Measurements from ENCODE around the gene AKAP6. TPM values are rescaled to one million over a fixed set of nuclear protein-coding genes. Genes with fewer than 3 reads are reported as not detected.

Gene AKAP6
- total RNA-seq, 2 experiments from 2014 or later, result 1.1 to 1.4 TPM

GRCh38 chr14:32468955-32469354 is 139.9 kb downstream of the AKAP6 start:
- no peak for DNase-seq
- POLR2A ChIA-PET, result no interaction called here
- no peaks in the 10 kb centered on the region for H3K9me3 Mint-ChIP-seq
- no peak overlapping the region for H3K27ac Mint-ChIP-seq
- H3K4me1 Mint-ChIP-seq, result peaks cover 4% of the 10 kb centered on the region
- peaks cover 13% of the 10 kb centered on the region for H3K27me3 Mint-ChIP-seq
- H3K4me3 Mint-ChIP-seq, result no peak overlapping the region
- H3K36me3 Mint-ChIP-seq (ENCODE audit: low read depth), result no peaks in the 10 kb centered on the region
- CTCF ChIA-PET, result interaction anchor here (1.5 kb wide), 1 partner anchor 395 kb away, joined by 3 read pairs; no protein-coding TSS in a partner anchor

GRCh38 chr14:32469388-32470160 is 140.5 kb downstream of the AKAP6 start:
- Mint-ChIP-seq H3K36me3 (ENCODE audit: low read depth) (no peaks in the 10 kb centered on the region), H3K4me3 (no peak overlapping the region), H3K27ac (no peak overlapping the region), H3K9me3 (no peaks in the 10 kb centered on the region), H3K27me3 (peaks cover 13% of the 10 kb centered on the region), H3K4me1 (peaks cover 4% of the 10 kb centered on the region)
- ChIA-PET CTCF (interaction anchor here (1.5 kb wide), 2 partner anchors 216 to 396 kb away, joined by 3 read pairs; no protein-coding TSS in a partner anchor), POLR2A (no interaction called here)
- DNase-seq, result no peak

- ChIA-PET POLR2A (no interaction called here), CTCF (interaction anchor here (1.5 kb wide), 2 partner anchors 217 to 396 kb away, joined by 3 read pairs; no protein-coding TSS in a partner anchor)
- no peak overlapping the region for H3K4me3 Mint-ChIP-seq
Observed at GRCh38 chr14:32470161-32470715, 141.1 kb downstream of the AKAP6 start.

GRCh38 chr14:32471181-32471580 is 142.1 kb downstream of the AKAP6 start:
- H3K4me1 Mint-ChIP-seq, result peaks cover 4% of the 10 kb centered on the region
- no peak overlapping the region for H3K27ac Mint-ChIP-seq
- no peak overlapping the region for H3K4me3 Mint-ChIP-seq
- ChIA-PET POLR2A (no interaction called here), CTCF (no interaction called here)
- no peak for DNase-seq
- no peaks in the 10 kb centered on the region for H3K36me3 Mint-ChIP-seq (ENCODE audit: low read depth)
- no peaks in the 10 kb centered on the region for H3K9me3 Mint-ChIP-seq
- peaks cover 7% of the 10 kb centered on the region for H3K27me3 Mint-ChIP-seq

More at GRCh38 chr14:32470161-32470715, 141.1 kb downstream of the AKAP6 start:
- H3K27ac Mint-ChIP-seq, result no peak overlapping the region
- H3K9me3 Mint-ChIP-seq, result no peaks in the 10 kb centered on the region
- H3K27me3 Mint-ChIP-seq, result peaks cover 11% of the 10 kb centered on the region
- no peaks in the 10 kb centered on the region for H3K36me3 Mint-ChIP-seq (ENCODE audit: low read depth)
- no peak for DNase-seq
- peaks cover 4% of the 10 kb centered on the region for H3K4me1 Mint-ChIP-seq

DNA sequence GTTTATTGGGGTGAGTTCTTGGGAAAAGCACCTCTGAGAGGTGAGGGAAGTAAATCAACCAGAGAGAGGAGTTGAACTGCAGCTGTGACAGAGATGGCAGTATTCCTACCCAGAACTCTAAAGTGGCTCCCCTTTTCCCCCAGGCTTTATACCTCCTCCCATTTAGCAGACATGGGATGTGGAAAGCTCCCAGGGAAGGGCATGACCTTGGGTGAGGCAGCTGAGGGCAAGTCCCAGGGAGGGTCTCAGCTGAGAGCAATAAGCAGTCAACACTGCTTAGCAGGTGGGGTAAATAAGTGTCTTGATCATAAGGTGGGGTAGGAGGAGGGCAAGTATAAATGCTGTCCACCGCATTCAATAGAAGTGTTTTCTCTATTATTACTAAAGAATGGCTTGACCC is 143.0 kb downstream of the AKAP6 start:
- H3K27me3 Mint-ChIP-seq, result peaks cover 7% of the 10 kb centered on the region
- DNase-seq, result no peak
- H3K9me3 Mint-ChIP-seq, result no peaks in the 10 kb centered on the region
- ChIA-PET POLR2A (no interaction called here), CTCF (no interaction called here)
- no peaks in the 10 kb centered on the region for H3K36me3 Mint-ChIP-seq (ENCODE audit: low read depth)
- no peak overlapping the region for H3K4me3 Mint-ChIP-seq
- no peak overlapping the region for H3K27ac Mint-ChIP-seq
- H3K4me1 Mint-ChIP-seq, result peaks cover 4% of the 10 kb centered on the region

- DNase-seq, result no peak
- H3K4me1 Mint-ChIP-seq, result peaks cover 4% of the 10 kb centered on the region
- CTCF ChIA-PET, result no interaction called here
- no peak overlapping the region for H3K4me3 Mint-ChIP-seq
- POLR2A ChIA-PET, result no interaction called here
- no peaks in the 10 kb centered on the region for H3K36me3 Mint-ChIP-seq (ENCODE audit: low read depth)
- H3K9me3 Mint-ChIP-seq, result no peaks in the 10 kb centered on the region
- peaks cover 7% of the 10 kb centered on the region for H3K27me3 Mint-ChIP-seq
- H3K27ac Mint-ChIP-seq, result no peak overlapping the region
Observed at GRCh38 chr14:32472512-32473463, 143.7 kb downstream of the AKAP6 start.

GRCh38 chr14:32473464-32473855 is 144.4 kb downstream of the AKAP6 start:
- CTCF ChIA-PET, result no interaction called here
- H3K27ac Mint-ChIP-seq, result no peak overlapping the region
- H3K4me1 Mint-ChIP-seq, result peaks cover 4% of the 10 kb centered on the region
- H3K36me3 Mint-ChIP-seq (ENCODE audit: low read depth), result no peaks in the 10 kb centered on the region
- H3K9me3 Mint-ChIP-seq, result no peaks in the 10 kb centered on the region
- DNase-seq, result no peak
- no peak overlapping the region for H3K4me3 Mint-ChIP-seq
- POLR2A ChIA-PET, result no interaction called here
- H3K27me3 Mint-ChIP-seq, result peaks cover 7% of the 10 kb centered on the region

- H3K36me3 Mint-ChIP-seq (ENCODE audit: low read depth), result no peaks in the 10 kb centered on the region
- no peak overlapping the region for H3K4me3 Mint-ChIP-seq
- H3K27me3 Mint-ChIP-seq, result peaks cover 7% of the 10 kb centered on the region
- ChIA-PET CTCF (interaction anchor here (0.5 kb wide), 1 partner anchor 1551 kb away, joined by 5 read pairs; no protein-coding TSS in a partner anchor), POLR2A (no interaction called here)
- no peaks in the 10 kb centered on the region for H3K9me3 Mint-ChIP-seq
- no peak overlapping the region for H3K27ac Mint-ChIP-seq
- H3K4me1 Mint-ChIP-seq, result peaks cover 4% of the 10 kb centered on the region
- no peak for DNase-seq
Observed at GRCh38 chr14:32474478-32475195, 145.5 kb downstream of the AKAP6 start.

- no peak overlapping the region for H3K27ac Mint-ChIP-seq
- POLR2A ChIA-PET, result no interaction called here
- CTCF ChIA-PET, result no interaction called here
- DNase-seq, result no peak
- no peak overlapping the region for H3K4me3 Mint-ChIP-seq
- peaks cover 4% of the 10 kb centered on the region for H3K4me1 Mint-ChIP-seq
- no peaks in the 10 kb centered on the region for H3K9me3 Mint-ChIP-seq
- H3K36me3 Mint-ChIP-seq (ENCODE audit: low read depth), result no peaks in the 10 kb centered on the region
- peaks cover 4% of the 10 kb centered on the region for H3K27me3 Mint-ChIP-seq
Observed at GRCh38 chr14:32476532-32476931, 147.4 kb downstream of the AKAP6 start.

GRCh38 chr14:32477396-32477795 is 148.3 kb downstream of the AKAP6 start:
- no peaks in the 10 kb centered on the region for H3K9me3 Mint-ChIP-seq
- no peaks in the 10 kb centered on the region for H3K27me3 Mint-ChIP-seq
- peaks cover 4% of the 10 kb centered on the region for H3K4me1 Mint-ChIP-seq
- no peaks in the 10 kb centered on the region for H3K36me3 Mint-ChIP-seq (ENCODE audit: low read depth)
- DNase-seq, result no peak
- ChIA-PET CTCF (no interaction called here), POLR2A (no interaction called here)
- H3K27ac Mint-ChIP-seq, result no peak overlapping the region
- H3K4me3 Mint-ChIP-seq, result no peak overlapping the region

DNA sequence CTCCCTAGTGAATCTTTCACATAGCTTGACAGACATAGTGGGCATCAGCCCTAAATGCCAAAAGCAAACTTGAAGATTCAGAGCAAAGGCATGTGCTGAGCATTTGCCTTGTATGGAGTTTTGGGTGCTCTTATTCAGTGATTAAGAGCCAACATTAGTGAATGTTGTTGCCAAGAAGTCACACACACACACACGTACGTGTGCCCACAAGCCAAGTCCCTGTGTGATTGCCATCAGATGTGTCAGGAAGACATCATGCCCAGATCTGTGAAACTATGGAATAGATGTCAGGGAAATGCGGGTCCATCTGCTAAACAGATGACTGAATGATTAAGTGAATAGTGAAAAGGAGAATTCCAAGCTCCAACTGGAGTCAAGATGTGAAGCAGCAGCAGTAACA is 149.0 kb downstream of the AKAP6 start:
- no peak overlapping the region for H3K27ac Mint-ChIP-seq
- CTCF ChIA-PET, result no interaction called here
- no peaks in the 10 kb centered on the region for H3K9me3 Mint-ChIP-seq
- H3K4me3 Mint-ChIP-seq, result no peak overlapping the region
- no peaks in the 10 kb centered on the region for H3K36me3 Mint-ChIP-seq (ENCODE audit: low read depth)
- no peaks in the 10 kb centered on the region for H3K27me3 Mint-ChIP-seq
- peaks cover 4% of the 10 kb centered on the region for H3K4me1 Mint-ChIP-seq
- no peak for DNase-seq
- POLR2A ChIA-PET, result no interaction called here

GRCh38 chr14:32480337-32480736 is 151.2 kb downstream of the AKAP6 start:
- Mint-ChIP-seq H3K27me3 (no peaks in the 10 kb centered on the region), H3K4me3 (no peak overlapping the region), H3K36me3 (ENCODE audit: low read depth) (no peaks in the 10 kb centered on the region), H3K27ac (no peak overlapping the region), H3K4me1 (no peaks in the 10 kb centered on the region), H3K9me3 (no peaks in the 10 kb centered on the region)
- CTCF ChIA-PET, result no interaction called here
- POLR2A ChIA-PET, result no interaction called here
- DNase-seq, result no peak

- H3K27ac Mint-ChIP-seq, result no peak overlapping the region
- no peak overlapping the region for H3K4me3 Mint-ChIP-seq
- CTCF ChIA-PET, result no interaction called here
- no peaks in the 10 kb centered on the region for H3K36me3 Mint-ChIP-seq (ENCODE audit: low read depth)
- H3K27me3 Mint-ChIP-seq, result no peaks in the 10 kb centered on the region
- POLR2A ChIA-PET, result no interaction called here
- H3K9me3 Mint-ChIP-seq, result no peaks in the 10 kb centered on the region
- no peak for DNase-seq
- no peaks in the 10 kb centered on the region for H3K4me1 Mint-ChIP-seq
Observed at GRCh38 chr14:32481707-32482106, 152.6 kb downstream of the AKAP6 start.
